ENCODE measurements around the gene ASXL2.
"Not testable (repeated sequence)": the region's sequence is repeated elsewhere in the genome, so short reads cannot be mapped to it uniquely, and the experiment has no call there.

DNA sequence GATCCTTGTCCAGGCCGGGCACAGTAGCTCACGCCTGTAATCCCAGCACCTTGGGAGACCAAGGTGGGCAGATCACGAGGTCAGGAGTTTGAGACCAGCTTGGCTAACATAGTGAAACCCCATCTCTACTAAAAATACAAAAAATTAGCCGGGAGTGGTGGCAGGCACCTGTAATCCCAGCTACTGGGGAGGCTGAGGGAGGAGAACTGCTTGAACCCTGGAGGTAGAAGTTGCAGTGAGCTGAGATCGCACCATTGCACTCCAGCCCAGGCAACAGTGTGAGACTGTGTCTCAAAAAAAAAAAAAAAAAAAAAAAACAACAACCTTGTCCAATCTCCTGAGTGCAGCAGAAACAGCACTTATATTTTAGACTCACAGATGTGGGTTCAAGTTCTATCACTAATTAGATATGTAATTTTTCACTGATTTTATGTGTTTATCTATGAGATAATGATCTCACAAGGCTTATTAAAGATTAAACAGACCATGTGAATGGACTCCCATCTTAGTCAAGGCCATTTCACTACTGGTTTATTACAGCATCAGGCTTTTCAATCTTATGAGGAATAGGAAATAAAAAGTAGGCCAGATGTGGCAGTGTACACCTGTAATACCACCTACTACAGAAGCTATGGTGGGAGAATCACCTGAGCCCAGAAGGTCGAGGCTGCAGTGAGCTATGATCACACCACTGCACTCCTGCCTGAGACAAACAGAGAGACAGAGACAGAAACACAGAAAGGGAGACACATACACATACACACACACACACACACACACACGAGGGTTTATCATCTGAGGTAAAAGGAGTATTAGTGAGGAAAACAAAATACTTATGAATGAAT, 49.5 kb downstream of the ASXL2 start:
- TF ChIP-seq, protein P1, sequence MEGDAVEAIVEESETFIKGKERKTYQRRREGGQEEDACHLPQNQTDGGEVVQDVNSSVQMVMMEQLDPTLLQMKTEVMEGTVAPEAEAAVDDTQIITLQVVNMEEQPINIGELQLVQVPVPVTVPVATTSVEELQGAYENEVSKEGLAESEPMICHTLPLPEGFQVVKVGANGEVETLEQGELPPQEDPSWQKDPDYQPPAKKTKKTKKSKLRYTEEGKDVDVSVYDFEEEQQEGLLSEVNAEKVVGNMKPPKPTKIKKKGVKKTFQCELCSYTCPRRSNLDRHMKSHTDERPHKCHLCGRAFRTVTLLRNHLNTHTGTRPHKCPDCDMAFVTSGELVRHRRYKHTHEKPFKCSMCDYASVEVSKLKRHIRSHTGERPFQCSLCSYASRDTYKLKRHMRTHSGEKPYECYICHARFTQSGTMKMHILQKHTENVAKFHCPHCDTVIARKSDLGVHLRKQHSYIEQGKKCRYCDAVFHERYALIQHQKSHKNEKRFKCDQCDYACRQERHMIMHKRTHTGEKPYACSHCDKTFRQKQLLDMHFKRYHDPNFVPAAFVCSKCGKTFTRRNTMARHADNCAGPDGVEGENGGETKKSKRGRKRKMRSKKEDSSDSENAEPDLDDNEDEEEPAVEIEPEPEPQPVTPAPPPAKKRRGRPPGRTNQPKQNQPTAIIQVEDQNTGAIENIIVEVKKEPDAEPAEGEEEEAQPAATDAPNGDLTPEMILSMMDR (conservative IDR thresholded peaks at IDR 0.05; ENCODE audit: low read length), result not testable (repeated sequence)
- TF ChIP-seq EZH2phosphoT487 (IDR thresholded peaks at IDR 0.05; ENCODE audit: borderline replicate concordance), result not testable (repeated sequence)
